Endometrium (tissue), 2 donors: ENCODE data around the gene LAMP5.

ENCODE experiments used
- FAIRE-seq: peaks from 2 replicates; lab custom pipeline; 2012; peaks lifted over from hg19 to GRCh38; lab: Jason Lieb, UNC
- donor health status: control.
- donor health status: control.

Gene LAMP5, protein sequence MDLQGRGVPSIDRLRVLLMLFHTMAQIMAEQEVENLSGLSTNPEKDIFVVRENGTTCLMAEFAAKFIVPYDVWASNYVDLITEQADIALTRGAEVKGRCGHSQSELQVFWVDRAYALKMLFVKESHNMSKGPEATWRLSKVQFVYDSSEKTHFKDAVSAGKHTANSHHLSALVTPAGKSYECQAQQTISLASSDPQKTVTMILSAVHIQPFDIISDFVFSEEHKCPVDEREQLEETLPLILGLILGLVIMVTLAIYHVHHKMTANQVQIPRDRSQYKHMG

DNA sequence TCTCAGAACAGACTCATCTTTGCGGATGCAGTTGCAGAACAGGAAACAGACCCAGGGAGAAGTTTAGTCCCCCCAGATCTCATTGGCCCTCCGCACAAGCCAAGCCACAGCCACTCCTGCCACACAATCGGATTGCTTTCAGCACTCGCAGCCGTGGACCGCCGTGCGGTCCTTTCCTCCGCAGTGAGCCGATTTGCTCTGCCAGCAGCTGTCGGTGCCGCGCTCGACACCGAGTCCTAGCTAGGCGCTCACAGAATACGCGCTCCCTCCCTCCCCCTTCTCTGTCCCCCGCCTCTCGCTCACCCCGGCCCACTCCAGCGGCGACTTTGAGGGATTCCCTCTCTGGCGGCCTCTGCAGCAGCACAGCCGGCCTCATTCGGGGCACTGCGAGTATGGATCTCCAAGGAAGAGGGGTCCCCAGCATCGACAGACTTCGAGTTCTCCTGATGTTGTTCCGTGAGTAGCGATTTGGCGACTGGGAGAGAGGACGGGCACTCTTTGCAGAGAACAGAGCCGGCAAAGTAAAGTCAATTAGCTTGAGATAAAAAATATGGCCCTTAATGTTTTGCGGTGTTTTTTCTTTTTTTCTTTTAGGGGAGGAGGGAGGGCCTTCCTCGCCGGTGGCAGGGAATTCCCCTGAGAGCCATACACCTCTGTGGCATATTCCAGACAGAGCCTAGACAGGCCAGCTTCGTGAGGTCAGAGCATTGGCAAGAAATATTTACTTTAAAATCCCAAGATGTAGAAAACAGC is at the start of gene LAMP5:
Gene LAMP5, plus strand, starts transcription at position 130 of the 753 bp plus-strand sequence. Its CDS starts 263 bp downstream, at position 393.
- FAIRE-seq = no peak

DNA sequence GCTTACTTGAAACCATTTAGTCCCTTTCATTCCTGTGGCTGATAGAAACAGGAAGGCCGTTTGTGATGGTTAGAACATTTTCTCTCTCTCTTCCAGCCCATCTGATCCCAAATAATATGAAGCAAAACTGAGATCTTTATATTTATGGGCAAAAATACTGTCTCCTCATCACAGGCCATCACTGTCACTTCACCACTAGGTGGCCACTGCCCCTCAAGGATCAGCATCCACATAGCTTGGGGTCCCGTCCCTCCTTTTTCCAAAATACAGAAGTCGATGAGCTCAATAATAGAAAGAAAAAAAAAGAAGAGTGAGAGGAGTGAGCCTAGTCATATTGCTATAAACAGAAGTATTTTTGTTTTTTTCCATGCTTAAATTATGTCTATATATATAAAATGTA is 46.4 kb upstream of the LAMP5 start:
- FAIRE-seq = no peak

- FAIRE-seq = no peak
Observed at GRCh38 chr20:9474835-9475415, 39.5 kb upstream of the LAMP5 start.

DNA sequence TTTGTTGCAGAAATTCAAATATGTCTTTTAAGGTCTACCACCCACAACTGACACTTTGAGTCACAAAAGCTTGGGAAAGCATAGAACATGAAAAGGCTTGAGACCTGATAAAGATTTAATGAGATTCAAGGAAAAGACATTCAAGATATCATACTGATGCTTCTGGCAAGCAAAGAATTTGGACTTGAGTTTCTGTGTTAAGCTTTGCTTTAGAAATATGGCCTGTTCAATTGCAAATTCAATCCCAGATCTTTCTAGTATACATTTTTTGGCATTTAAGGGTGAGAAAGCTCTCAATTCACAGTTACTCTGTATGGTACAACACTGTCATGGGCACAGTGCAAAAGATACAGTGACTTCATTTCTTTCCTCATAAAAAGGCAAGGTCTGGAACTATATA is 38.9 kb upstream of the LAMP5 start:
- FAIRE-seq = no peak

DNA sequence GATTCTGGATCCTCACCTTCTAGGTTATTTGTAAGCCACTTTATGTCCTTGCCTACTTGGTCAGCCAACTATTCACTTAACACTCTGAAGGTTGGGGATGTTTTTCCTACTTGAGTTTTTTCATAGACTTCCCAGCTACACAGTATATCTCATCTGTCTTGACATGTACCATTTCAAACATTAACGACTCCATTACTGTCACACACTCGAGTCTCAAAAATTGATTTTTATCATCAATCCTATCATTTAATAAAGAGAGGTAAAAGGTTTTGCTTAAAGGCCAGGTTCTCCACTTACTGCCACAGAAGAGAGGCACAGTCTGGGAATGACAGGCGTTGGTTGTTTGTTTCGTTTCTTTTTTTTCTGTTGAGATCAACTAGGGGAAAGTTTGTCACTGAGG is 38.2 kb upstream of the LAMP5 start:
- no peak for FAIRE-seq

DNA sequence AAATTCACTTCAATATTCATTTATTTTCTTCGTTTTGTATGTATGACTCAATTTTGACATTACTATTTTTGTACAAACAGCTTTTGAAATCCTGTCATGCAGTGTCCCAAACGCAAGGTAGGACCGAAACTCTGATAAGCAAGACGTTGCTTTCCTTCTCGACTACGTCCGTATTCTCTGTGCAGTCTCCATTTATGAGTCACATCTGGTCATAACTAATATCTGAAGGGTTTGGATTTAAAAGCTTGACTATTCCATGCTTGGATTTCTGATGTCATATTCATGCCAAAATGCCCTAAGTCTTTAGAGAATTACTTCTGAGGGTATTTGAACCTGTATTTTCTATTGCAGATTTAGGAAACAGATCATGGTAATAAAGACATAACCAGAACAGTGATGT is 37.8 kb upstream of the LAMP5 start:
- FAIRE-seq = no peak

DNA sequence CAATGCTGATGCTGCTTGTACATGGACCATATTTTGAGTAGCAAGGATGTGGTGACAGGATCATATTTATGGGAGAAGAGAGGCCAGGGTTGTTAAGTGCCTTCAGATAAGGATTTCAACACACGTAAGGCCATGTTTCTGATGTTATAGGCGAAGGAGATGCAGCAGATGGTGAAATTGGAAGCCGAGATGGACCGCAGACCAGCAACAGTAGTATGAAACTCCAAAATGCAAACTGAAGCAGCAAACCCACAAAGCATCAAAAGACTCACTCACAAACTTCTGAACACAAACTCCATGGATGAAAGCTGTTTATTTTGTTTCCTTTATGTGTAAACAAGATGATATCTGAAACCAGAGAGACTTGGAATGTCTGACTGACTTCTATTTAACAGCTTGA is 35.6 kb upstream of the LAMP5 start:
- no peak for FAIRE-seq

DNA sequence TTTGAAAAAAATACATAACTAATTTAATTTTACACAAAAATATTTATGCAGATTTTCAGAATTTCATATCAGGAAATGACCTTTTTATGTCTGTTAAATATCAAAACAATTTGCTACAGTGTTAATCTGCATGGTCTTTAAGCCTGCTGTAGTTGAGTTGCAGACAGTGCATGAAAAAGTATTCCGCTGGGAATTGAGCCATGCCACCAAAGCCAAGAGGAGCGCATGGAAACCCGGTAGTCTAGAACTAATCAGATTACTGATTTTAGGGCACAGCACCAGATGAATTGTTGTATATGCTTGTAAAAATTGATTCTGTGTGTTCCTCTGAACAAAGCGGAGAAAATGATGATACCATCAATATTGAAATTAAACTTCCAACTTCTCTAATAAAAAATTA is 34.3 kb upstream of the LAMP5 start:
- FAIRE-seq = no peak

GRCh38 chr20:9482180-9482579 is 32.2 kb upstream of the LAMP5 start:
- FAIRE-seq = no peak

- FAIRE-seq = no peak
Observed at GRCh38 chr20:9483131-9483530, 31.3 kb upstream of the LAMP5 start.

GRCh38 chr20:9485614-9486340 is 28.6 kb upstream of the LAMP5 start:
- no peak for FAIRE-seq

GRCh38 chr20:9487231-9487630 is 27.2 kb upstream of the LAMP5 start:
- FAIRE-seq = no peak

DNA sequence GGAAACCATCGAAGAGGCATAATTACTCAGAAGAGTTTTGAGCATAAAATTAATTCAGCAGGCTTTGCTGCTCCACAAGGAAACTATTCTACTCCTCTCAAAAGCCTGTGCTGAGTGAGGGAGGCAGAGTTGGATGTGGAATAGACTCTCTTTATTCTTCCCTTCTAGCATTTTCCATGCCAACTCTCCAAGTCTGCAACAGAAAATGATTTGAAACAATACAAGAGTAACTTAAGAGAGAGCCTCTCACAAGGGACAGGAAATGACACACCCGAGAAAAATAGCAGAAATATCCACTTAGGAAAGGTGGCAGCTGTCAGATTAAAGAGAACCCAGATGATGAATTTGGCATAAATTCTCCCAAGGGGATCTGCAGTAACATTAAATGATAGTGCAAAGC is 26.3 kb upstream of the LAMP5 start:
- no peak for FAIRE-seq

DNA sequence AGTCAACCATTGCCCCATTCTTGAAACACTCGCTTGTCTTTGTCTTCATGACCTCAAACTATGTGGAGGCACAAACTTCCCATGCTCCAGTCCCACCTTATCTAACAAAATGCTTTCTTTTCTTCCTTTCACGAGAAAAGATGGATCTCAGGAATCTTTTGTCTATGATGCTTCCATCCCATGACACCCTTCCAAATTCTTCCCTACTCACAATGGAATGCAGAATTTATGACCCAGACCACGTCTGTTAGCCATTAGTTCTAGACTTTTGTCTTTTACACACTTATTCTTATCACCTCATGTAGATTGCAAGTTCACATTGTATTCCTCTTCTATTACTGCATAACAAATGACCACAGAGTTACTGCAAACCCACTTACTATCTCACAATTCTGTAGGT is 24.2 kb upstream of the LAMP5 start:
- FAIRE-seq = no peak

DNA sequence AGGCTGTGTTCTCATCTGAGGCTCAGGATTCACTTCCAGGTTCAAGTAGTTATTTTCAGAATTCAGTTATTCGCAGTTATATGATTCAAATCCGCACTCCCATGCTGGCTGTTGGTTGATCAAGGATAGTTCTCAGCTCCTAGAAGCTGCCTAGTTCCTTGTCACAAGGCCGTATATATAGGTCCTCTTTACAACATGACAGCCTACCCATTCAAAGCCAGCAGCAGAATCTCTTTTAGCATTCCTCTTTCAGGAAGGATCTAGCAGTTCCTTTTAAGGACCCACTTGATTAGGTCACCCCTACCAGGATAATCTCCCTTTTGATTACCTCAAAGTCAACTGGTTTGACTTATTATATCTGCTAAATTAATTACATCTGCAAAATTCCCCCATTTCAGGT is 23.8 kb upstream of the LAMP5 start:
- FAIRE-seq = no peak

- no peak for FAIRE-seq
Observed at GRCh38 chr20:9491324-9491723, 23.1 kb upstream of the LAMP5 start.

DNA sequence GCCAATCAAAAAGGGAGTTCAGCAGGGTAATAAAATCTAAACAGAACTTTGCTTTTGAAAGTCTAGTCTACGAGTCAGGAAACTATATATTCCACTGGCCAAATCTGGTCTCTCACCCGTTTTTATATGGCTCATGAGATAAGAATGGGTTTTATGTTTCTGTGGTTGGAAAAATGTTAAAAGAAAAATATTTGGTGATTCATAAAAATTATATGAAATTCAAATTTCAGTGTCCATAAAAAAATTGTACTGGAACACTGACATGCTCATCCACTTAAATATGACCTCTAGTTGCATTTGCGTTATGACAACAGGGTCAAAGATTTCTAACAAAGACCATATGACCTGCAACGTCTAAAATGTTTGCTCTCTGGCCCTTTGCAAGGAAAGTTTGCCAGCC is 22.3 kb upstream of the LAMP5 start:
- FAIRE-seq = no peak

DNA sequence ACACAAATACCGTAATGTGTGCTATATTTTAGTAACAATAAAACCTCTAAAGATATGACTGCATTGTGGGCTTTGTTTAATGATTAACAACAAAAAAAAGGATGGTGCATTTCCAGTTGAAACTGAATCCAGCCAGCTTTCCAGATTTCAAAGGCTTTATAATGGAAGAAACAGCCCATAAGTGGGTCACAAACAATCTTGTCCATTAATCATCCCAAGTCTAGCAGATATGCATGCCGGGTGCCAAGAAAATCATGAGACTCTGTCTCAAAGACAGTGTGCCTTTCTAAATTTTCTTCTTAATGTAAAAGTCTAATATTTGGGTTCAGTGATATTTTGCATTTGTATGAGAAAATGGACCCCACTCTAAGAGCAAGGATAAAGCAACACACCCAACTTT is 20.6 kb upstream of the LAMP5 start:
- FAIRE-seq = no peak

DNA sequence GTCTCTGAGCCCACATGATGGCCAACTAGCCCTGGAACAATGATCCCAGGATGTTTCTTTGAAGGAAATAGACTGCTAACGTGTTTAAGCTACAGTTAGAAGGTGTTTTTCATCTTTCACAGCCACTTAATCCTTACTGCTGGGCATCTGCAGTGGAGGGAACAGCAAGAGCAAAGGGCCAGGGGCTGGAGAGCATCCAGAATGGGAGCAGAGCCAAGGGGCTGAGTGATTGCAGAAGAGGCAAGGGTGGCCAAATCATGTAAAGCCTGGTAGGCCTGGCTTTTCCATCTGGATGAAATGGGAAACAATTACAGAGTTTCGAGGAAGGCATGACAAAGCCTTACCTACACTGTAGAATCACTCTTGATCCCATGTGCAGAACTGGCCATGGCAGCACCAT is 18.7 kb upstream of the LAMP5 start:
- no peak for FAIRE-seq

GRCh38 chr20:9496155-9496554 is 18.2 kb upstream of the LAMP5 start:
- no peak for FAIRE-seq

DNA sequence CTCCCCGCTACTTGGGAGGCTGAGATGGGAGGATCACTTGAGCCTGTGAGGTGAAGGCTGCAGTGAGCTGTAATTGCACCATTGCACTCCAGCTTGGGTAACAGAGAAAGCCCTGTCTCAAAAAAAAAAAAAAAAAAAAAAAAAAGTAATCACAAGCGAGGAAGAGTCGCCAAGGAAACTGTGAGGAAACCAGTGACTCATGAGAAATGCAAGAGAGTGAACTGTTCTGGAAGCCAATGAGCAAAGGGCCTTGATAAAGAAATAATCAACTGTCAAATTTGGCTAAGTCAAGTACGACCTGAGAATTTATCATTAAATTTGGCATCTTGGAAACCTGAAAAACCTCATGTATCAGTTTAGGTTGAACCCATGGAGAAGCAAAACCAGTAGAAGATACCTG is 16.1 kb upstream of the LAMP5 start:
- FAIRE-seq = no peak

GRCh38 chr20:9499126-9499899 is 15.1 kb upstream of the LAMP5 start:
- no peak for FAIRE-seq
